Hematopoietic multipotent progenitor cell treated with erythropoietin and hydrocortisone succinate and interleukin-3 and kit ligand, for 15 days (in vitro differentiated cells): ENCODE results near the gene USP6.
"Not testable (repeated sequence)": the region's sequence is repeated elsewhere in the genome, so short reads cannot be mapped to it uniquely, and the experiment has no call there.

Source experiments
- DNase-seq: peaks from one replicate; pipeline ENCODE4 v3.0.0-alpha.2; 2015; ENCODE audit warnings: low spot score

Gene USP6

GRCh38 chr17:5122056-5122455 lies 6.2 kb downstream of the USP6 start:
- not testable (repeated sequence) for DNase-seq

GRCh38 chr17:5122586-5123342 lies 6.9 kb downstream of the USP6 start:
- DNase-seq, result no peak

- DNase-seq, result no peak
Measured at GRCh38 chr17:5123343-5124124, 7.7 kb downstream of the USP6 start.

DNA sequence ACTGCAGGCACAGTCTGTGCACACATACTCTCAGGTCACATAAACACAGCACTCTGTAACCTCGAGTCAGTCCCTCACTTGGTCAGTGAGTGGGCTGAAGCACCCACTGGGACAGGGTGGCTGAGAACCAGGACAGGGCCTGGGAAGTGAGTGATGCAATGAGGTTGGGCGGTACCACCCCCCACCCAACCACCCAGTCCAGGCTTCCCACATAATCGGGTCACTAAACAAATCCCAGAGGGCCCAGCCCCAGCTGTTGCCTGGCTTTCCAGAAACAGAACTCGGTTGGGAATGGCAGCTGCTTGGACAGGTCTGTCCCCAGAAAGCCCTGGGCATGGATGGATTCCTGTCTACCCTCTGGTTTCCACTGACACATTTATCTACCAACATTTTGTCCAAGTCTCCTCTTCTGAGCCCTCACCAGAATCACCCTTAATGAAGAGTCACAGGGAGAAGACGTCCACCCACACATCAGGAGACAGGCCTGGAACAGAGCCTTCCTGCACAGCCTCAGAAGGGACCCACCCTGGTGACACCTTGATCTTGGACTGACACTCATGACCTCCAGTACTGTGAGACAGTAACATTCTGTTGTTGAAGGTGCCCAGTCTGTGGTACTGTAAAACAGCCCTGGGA lies 8.4 kb downstream of the USP6 start:
- not testable (repeated sequence) for DNase-seq

DNA sequence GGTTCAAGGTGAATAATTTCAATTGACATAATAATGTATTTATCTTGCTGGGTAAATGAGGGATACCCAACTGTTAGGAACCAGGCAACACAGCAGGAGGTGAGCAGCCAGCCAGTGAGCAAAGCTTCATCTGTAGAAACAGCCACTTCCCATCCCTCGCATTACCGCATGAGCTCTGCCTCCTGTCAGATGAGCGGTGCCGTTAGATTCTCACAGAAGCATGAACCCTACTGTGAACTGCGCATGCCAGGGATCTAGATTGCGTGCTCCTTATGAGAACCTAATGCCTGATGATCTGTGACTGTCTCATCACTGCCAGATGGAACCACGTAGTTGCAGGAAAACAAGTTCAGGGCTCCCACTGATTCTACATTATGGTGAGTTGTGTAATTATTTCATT lies 9.1 kb downstream of the USP6 start:
- DNase-seq, result not testable (repeated sequence)

- DNase-seq, result no peak
Measured at GRCh38 chr17:5126719-5127488, 11.1 kb downstream of the USP6 start.

GRCh38 chr17:5127910-5128309 lies 12.1 kb downstream of the USP6 start:
- DNase-seq, result no peak

- not testable (repeated sequence) for DNase-seq
Measured at GRCh38 chr17:5128387-5128786, 12.6 kb downstream of the USP6 start.

DNA sequence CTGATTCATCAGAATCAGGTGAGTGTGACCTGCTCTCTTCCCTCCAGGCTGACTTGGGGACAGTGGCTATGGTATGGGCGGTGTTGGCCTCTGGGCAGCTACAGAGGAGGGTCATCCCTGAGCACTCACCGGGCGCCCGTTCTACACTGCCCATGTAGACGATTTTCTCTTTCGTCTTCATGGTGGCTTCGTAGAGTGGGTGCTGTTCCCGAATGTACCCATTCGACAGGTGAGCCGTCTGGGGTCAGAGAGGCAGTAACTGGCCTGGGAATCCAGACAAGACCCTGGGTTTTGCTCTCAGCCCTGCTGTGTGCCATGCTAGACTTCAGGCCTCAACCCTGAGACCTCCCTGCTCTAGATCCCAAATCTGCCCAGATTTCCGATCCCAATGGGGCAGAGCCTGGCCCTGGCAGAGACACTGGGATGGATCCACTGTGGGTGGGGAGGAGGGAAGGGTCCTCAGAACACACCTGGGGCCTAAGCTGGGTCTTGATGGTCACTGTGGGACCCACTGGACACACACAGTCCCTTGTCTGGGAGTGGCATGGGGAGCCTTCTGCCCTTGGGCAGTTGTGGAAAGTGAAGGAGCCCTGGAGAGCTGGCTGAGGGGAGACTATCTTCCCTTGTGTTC lies 13.2 kb downstream of the USP6 start:
- no peak for DNase-seq

DNA sequence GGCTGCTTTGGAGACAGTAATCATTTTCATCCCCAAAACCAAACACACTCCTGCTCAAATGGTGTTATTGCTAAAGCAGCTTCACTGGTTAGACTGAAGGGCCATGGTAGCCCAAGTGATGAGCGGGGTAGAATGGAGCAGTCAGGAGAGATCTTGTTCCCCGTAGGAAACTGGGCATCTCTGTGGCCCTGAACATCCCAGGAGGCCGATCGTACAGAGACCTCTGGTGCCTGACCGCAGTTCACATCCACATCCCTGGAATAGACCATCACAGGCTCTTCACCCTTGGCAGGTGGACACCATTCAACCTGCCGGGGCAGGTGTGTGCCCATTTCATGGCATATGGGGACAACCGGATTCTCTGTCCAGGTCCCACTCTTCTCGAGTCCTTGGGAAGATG lies 13.9 kb downstream of the USP6 start:
- not testable (repeated sequence) for DNase-seq

GRCh38 chr17:5130261-5130660 lies 14.4 kb downstream of the USP6 start:
- not testable (repeated sequence) for DNase-seq

- not testable (repeated sequence) for DNase-seq
Measured at GRCh38 chr17:5130687-5131086, 14.9 kb downstream of the USP6 start.

- no peak for DNase-seq
Measured at GRCh38 chr17:5131146-5131715, 15.4 kb downstream of the USP6 start.

GRCh38 chr17:5131799-5132502 lies 16.1 kb downstream of the USP6 start:
- not testable (repeated sequence) for DNase-seq

DNA sequence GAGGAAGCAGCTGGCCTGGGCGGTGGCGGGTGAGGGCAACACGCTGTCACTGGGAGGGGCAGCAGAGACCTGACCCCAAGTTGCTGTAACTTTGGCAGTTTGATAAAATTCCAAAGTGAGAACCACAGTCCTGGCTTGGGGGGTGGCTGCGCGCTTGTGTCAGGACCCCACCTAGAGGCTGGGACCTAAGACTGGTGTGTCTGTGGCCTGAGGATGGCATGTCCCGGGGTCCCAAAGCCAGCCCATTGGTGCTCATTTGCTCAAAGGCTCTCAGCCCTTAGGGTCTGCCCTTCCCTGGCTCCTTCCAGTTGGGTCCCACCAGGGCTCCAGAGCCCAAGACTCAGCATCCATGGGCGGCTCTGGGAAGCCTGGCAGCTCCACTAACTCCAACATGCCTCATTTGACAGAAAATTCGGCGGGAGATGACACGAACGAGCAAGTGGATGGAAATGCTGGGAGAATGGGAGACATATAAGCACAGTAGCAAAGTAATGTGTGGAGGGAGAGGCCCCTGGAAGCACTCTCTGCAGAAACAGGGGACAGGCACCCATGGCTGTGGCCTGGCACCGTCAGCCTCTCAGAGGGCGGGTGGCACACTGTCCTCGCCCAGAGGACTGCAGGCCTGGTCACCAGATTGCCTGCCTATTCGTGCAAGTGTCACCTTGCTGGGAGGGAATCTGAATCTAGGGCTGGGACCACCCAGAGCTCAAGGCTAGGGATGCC lies 16.8 kb downstream of the USP6 start:
- not testable (repeated sequence) for DNase-seq

GRCh38 chr17:5133311-5133710 lies 17.5 kb downstream of the USP6 start:
- no peak for DNase-seq

- not testable (repeated sequence) for DNase-seq
Measured at GRCh38 chr17:5133961-5134360, 18.1 kb downstream of the USP6 start.

GRCh38 chr17:5134571-5134970 lies 18.7 kb downstream of the USP6 start:
- not testable (repeated sequence) for DNase-seq

GRCh38 chr17:5135131-5135712 lies 19.4 kb downstream of the USP6 start:
- DNase-seq, result not testable (repeated sequence)
